ENCODE measurements around the gene ELMO1. TPM values are rescaled to one million over a fixed set of nuclear protein-coding genes. Genes with fewer than 3 reads are reported as not detected.
A peak's percentile ranks its signal among the peaks of the same experiment; 100 is the strongest.

The ELMO1 gene
- total and polyA plus RNA-seq, 4 donors = 29.2 to 98.3 (median 86.8) TPM

- WGBS (ENCODE audit: insufficient coverage) = 94% methylated on average over 2 of the region's 5 CpGs
- H3K4me1 ChIP-seq (ENCODE audit: control insufficient read depth, insufficient read depth, low read length) = no peaks in the 10 kb centered on the region
- DNase-seq (ENCODE audit: low read depth in 4 of 6, low spot score in 6 of 6) = no peak
- H3K36me3 ChIP-seq (ENCODE audit: control insufficient read depth, insufficient read depth, low read length) = peaks cover 7% of the 10 kb centered on the region
- no peak overlapping the region for H3K4me3 ChIP-seq (ENCODE audit: low read depth, low read length)
- H3K27ac ChIP-seq (ENCODE audit: low read depth, low read length) = no peak overlapping the region
- H3K9me3 ChIP-seq (ENCODE audit: control insufficient read depth, insufficient read depth, low read length) = no peaks in the 10 kb centered on the region
- H3K27me3 ChIP-seq (ENCODE audit: control insufficient read depth, insufficient read depth, low read length) = no peaks in the 10 kb centered on the region
Measured at GRCh38 chr7:36970551-36971514, 477.8 kb downstream of the ELMO1 start.

DNA sequence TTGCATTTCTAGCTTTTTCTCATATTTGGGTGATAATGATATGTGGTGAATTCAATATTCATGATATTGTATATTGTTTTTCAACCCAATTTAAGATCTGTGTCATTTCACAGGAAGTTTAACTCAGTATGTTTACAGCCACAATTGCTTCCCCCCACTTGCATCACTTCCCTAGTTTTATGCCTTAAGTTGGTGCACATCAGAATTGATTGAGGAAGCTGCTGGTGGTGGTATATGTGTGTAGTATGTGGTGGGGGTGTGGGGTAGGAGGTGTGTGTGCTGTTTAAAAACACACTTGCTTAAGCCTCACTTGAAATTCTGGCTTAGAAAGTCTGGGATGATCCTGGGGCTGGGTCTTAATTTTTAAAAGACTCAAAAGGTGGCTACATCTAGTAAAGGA is 479.3 kb downstream of the ELMO1 start:
- Histone ChIP-seq H3K4me1 (ENCODE audit: control insufficient read depth, insufficient read depth, low read length) (no peaks in the 10 kb centered on the region), H3K9me3 (ENCODE audit: control insufficient read depth, insufficient read depth, low read length) (no peaks in the 10 kb centered on the region), H3K36me3 (ENCODE audit: control insufficient read depth, insufficient read depth, low read length) (peaks cover 7% of the 10 kb centered on the region), H3K4me3 (ENCODE audit: low read depth, low read length) (no peak overlapping the region), H3K27me3 (ENCODE audit: control insufficient read depth, insufficient read depth, low read length) (no peaks in the 10 kb centered on the region), H3K27ac (ENCODE audit: low read depth, low read length) (no peak overlapping the region)
- no peak for DNase-seq (ENCODE audit: low read depth in 4 of 6, low spot score in 6 of 6)

DNA sequence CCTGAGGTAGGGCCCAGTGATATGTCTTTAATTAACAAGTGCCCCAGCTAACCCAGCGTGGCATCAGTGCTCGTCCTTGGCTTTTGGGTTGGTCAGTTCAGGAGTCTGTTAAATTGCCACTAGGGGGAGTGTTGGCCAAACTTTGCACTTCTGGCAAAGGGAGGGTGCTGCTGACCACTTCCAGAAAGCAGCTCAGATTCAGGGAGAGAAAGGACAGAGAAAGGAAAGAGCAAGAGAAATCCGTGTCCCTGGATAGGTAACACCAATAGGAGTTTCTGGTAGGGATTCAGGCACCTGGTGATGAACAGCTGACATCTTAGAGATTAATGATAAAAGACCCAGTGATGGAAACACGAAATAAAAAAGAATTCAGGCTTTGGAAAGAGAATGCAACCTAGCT is 481.3 kb downstream of the ELMO1 start:
- WGBS (ENCODE audit: insufficient coverage) = 6% methylated on average over 3 of the region's 4 CpGs
- DNase-seq (ENCODE audit: low read depth in 4 of 6, low spot score in 6 of 6) = peak in 3 of 6 donors; percentile 58 to 82 (median 79)
- H3K9me3 ChIP-seq (ENCODE audit: control insufficient read depth, insufficient read depth, low read length) = no peaks in the 10 kb centered on the region
- H3K27ac ChIP-seq (ENCODE audit: low read depth, low read length) = no peak overlapping the region
- H3K4me3 ChIP-seq (ENCODE audit: low read depth, low read length) = no peak overlapping the region
- no peaks in the 10 kb centered on the region for H3K36me3 ChIP-seq (ENCODE audit: control insufficient read depth, insufficient read depth, low read length)
- H3K4me1 ChIP-seq (ENCODE audit: control insufficient read depth, insufficient read depth, low read length) = no peaks in the 10 kb centered on the region
- H3K27me3 ChIP-seq (ENCODE audit: control insufficient read depth, insufficient read depth, low read length) = no peaks in the 10 kb centered on the region

- H3K27ac ChIP-seq (ENCODE audit: low read depth, low read length) = no peak overlapping the region
- H3K36me3 ChIP-seq (ENCODE audit: control insufficient read depth, insufficient read depth, low read length) = no peaks in the 10 kb centered on the region
- H3K9me3 ChIP-seq (ENCODE audit: control insufficient read depth, insufficient read depth, low read length) = no peaks in the 10 kb centered on the region
- WGBS (ENCODE audit: insufficient coverage) = 64% methylated on average over 2 of the region's 3 CpGs
- peak in 1 of 6 donors; percentile 55 for DNase-seq (ENCODE audit: low read depth in 4 of 6, low spot score in 6 of 6)
- H3K4me1 ChIP-seq (ENCODE audit: control insufficient read depth, insufficient read depth, low read length) = no peaks in the 10 kb centered on the region
- H3K27me3 ChIP-seq (ENCODE audit: control insufficient read depth, insufficient read depth, low read length) = no peaks in the 10 kb centered on the region
- H3K4me3 ChIP-seq (ENCODE audit: low read depth, low read length) = no peak overlapping the region
Measured at GRCh38 chr7:36966636-36967035, 482.0 kb downstream of the ELMO1 start.

- WGBS (ENCODE audit: insufficient coverage) = no CpG with 5 or more reads among the region's 3 CpGs
- H3K4me1 ChIP-seq (ENCODE audit: control insufficient read depth, insufficient read depth, low read length) = no peaks in the 10 kb centered on the region
- DNase-seq (ENCODE audit: low read depth in 4 of 6, low spot score in 6 of 6) = peak in 1 of 6 donors; percentile 23
- H3K36me3 ChIP-seq (ENCODE audit: control insufficient read depth, insufficient read depth, low read length) = no peaks in the 10 kb centered on the region
- H3K27me3 ChIP-seq (ENCODE audit: control insufficient read depth, insufficient read depth, low read length) = no peaks in the 10 kb centered on the region
- H3K4me3 ChIP-seq (ENCODE audit: low read depth, low read length) = no peak overlapping the region
- H3K27ac ChIP-seq (ENCODE audit: low read depth, low read length) = no peak overlapping the region
- H3K9me3 ChIP-seq (ENCODE audit: control insufficient read depth, insufficient read depth, low read length) = no peaks in the 10 kb centered on the region
Measured at GRCh38 chr7:36966039-36966438, 482.6 kb downstream of the ELMO1 start.

GRCh38 chr7:36965625-36966024 is 483.0 kb downstream of the ELMO1 start:
- Histone ChIP-seq H3K4me1 (ENCODE audit: control insufficient read depth, insufficient read depth, low read length) (no peaks in the 10 kb centered on the region), H3K4me3 (ENCODE audit: low read depth, low read length) (no peak overlapping the region), H3K27me3 (ENCODE audit: control insufficient read depth, insufficient read depth, low read length) (no peaks in the 10 kb centered on the region), H3K27ac (ENCODE audit: low read depth, low read length) (no peak overlapping the region), H3K36me3 (ENCODE audit: control insufficient read depth, insufficient read depth, low read length) (no peaks in the 10 kb centered on the region), H3K9me3 (ENCODE audit: control insufficient read depth, insufficient read depth, low read length) (no peaks in the 10 kb centered on the region)
- DNase-seq (ENCODE audit: low read depth in 4 of 6, low spot score in 6 of 6) = peak in 1 of 6 donors; percentile 24
- no CpG with 5 or more reads among the region's 1 CpG for WGBS (ENCODE audit: insufficient coverage)

- H3K4me3 ChIP-seq (ENCODE audit: low read depth, low read length) = no peak overlapping the region
- no peaks in the 10 kb centered on the region for H3K36me3 ChIP-seq (ENCODE audit: control insufficient read depth, insufficient read depth, low read length)
- H3K4me1 ChIP-seq (ENCODE audit: control insufficient read depth, insufficient read depth, low read length) = no peaks in the 10 kb centered on the region
- no peak overlapping the region for H3K27ac ChIP-seq (ENCODE audit: low read depth, low read length)
- H3K9me3 ChIP-seq (ENCODE audit: control insufficient read depth, insufficient read depth, low read length) = no peaks in the 10 kb centered on the region
- WGBS (ENCODE audit: insufficient coverage) = no CpG with 5 or more reads among the region's 2 CpGs
- no peak for DNase-seq (ENCODE audit: low read depth in 4 of 6, low spot score in 6 of 6)
- H3K27me3 ChIP-seq (ENCODE audit: control insufficient read depth, insufficient read depth, low read length) = no peaks in the 10 kb centered on the region
Measured at GRCh38 chr7:36964297-36964696, 484.4 kb downstream of the ELMO1 start.

DNA sequence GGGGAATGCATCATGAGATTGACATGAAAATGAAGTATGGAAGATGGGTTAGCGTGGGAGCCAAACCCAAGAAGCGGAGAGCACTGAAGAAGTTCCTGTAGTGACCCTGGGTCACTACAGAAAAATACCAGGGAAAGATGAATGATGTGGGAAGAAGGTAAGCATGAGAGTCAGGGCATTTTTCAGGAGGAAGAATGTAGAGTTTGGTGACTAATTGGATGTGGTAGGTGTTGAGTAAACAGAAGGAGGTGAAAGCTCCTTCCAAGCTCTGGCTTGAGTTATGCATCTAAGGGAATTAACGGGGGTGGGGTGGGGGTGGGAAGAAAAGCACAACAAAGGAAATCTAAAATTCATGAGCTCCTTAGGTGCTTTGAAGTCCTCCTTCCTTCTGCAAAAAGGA is 486.3 kb downstream of the ELMO1 start:
- WGBS (ENCODE audit: insufficient coverage) = 97% methylated on average over 2 of the region's 3 CpGs
- H3K9me3 ChIP-seq (ENCODE audit: control insufficient read depth, insufficient read depth, low read length) = no peaks in the 10 kb centered on the region
- H3K36me3 ChIP-seq (ENCODE audit: control insufficient read depth, insufficient read depth, low read length) = no peaks in the 10 kb centered on the region
- no peak for DNase-seq (ENCODE audit: low read depth in 4 of 6, low spot score in 6 of 6)
- no peak overlapping the region for H3K27ac ChIP-seq (ENCODE audit: low read depth, low read length)
- H3K27me3 ChIP-seq (ENCODE audit: control insufficient read depth, insufficient read depth, low read length) = no peaks in the 10 kb centered on the region
- no peaks in the 10 kb centered on the region for H3K4me1 ChIP-seq (ENCODE audit: control insufficient read depth, insufficient read depth, low read length)
- H3K4me3 ChIP-seq (ENCODE audit: low read depth, low read length) = no peak overlapping the region

DNA sequence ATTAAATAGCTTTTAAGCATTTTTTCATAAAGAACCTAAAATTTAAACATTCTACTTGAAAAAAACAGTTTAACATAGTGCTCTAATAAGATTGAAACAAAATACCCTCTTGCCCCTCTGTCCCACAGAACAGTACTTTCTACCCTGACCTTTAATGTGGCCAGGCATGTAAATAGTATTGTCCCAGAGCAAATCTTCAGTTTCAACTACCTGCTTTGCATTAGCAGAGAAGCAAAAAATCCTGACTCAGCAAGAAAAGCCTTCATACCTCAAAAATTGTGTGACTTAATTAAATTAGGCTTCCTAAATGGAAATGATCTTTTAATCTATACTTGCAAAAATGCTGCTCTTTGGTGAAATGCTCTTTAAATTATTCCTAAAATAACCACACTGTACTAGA is 487.0 kb downstream of the ELMO1 start:
- Histone ChIP-seq H3K27ac (ENCODE audit: low read depth, low read length) (no peak overlapping the region), H3K4me3 (ENCODE audit: low read depth, low read length) (no peak overlapping the region), H3K36me3 (ENCODE audit: control insufficient read depth, insufficient read depth, low read length) (no peaks in the 10 kb centered on the region), H3K4me1 (ENCODE audit: control insufficient read depth, insufficient read depth, low read length) (no peaks in the 10 kb centered on the region), H3K27me3 (ENCODE audit: control insufficient read depth, insufficient read depth, low read length) (no peaks in the 10 kb centered on the region), H3K9me3 (ENCODE audit: control insufficient read depth, insufficient read depth, low read length) (no peaks in the 10 kb centered on the region)
- no peak for DNase-seq (ENCODE audit: low read depth in 4 of 6, low spot score in 6 of 6)

- no CpG with 5 or more reads among the region's 2 CpGs for WGBS (ENCODE audit: insufficient coverage)
- no peaks in the 10 kb centered on the region for H3K9me3 ChIP-seq (ENCODE audit: control insufficient read depth, insufficient read depth, low read length)
- no peak overlapping the region for H3K27ac ChIP-seq (ENCODE audit: low read depth, low read length)
- no peaks in the 10 kb centered on the region for H3K27me3 ChIP-seq (ENCODE audit: control insufficient read depth, insufficient read depth, low read length)
- no peak overlapping the region for H3K4me3 ChIP-seq (ENCODE audit: low read depth, low read length)
- no peaks in the 10 kb centered on the region for H3K36me3 ChIP-seq (ENCODE audit: control insufficient read depth, insufficient read depth, low read length)
- H3K4me1 ChIP-seq (ENCODE audit: control insufficient read depth, insufficient read depth, low read length) = no peaks in the 10 kb centered on the region
- DNase-seq (ENCODE audit: low read depth in 4 of 6, low spot score in 6 of 6) = no peak
Measured at GRCh38 chr7:36961097-36961496, 487.6 kb downstream of the ELMO1 start.
